GM23338 (cell line): Measurements from ENCODE around the gene MLC1. TPM values are rescaled to one million over a fixed set of nuclear protein-coding genes. Genes with fewer than 3 reads are reported as not detected.

ENCODE experiments used
- ATAC-seq: fragments of 200-7000 bp; cut with Tn5 transposase; 3 replicates; pipeline ENCODE4 v1.9.1; 2020
- DNase-seq: peaks from one replicate; pipeline ENCODE4 v3.0.0-alpha.2; 2015; ENCODE audit warnings: low spot score
- H2AFZ ChIP-seq: fragments of 200-600 bp; sonication (generic); 2 replicates; pipeline ENCODE4 v1.8.0; 2016; ENCODE audit warnings: antibody characterized with exemption, mild to moderate bottlenecking, moderate library complexity
- H3F3A ChIP-seq: fragments of 200-600 bp; sonication (generic); replicated peaks from 2 replicates; pipeline ENCODE4 v1.8.0; 2017; ENCODE audit warnings: antibody characterized with exemption, mixed run types, low read depth
- H3K27ac ChIP-seq: fragments of 200-600 bp; sonication (generic); 2 replicates; pipeline ENCODE4 v1.6.1; 2016; ENCODE audit warnings: low read depth
- H3K27me3 ChIP-seq: fragments of 200-600 bp; sonication (generic); 2 replicates; pipeline ENCODE4 v1.8.0; 2016; ENCODE audit warnings: mild to moderate bottlenecking, mixed run types, moderate library complexity; ENCODE audit not compliant: insufficient read depth
- H3K36me3 ChIP-seq: fragments of 200-600 bp; sonication (generic); 2 replicates; pipeline ENCODE4 v1.8.0; 2016; ENCODE audit warnings: mild to moderate bottlenecking; ENCODE audit not compliant: insufficient read depth
- H3K4me1 ChIP-seq: fragments of 200-600 bp; sonication (generic); 2 replicates; pipeline ENCODE4 v1.8.0; 2016; ENCODE audit warnings: mild to moderate bottlenecking, moderate library complexity; ENCODE audit not compliant: insufficient read depth
- H3K4me2 ChIP-seq: fragments of 200-600 bp; sonication (generic); 2 replicates; pipeline ENCODE4 v1.7.1; 2017; ENCODE audit warnings: mixed run types
- H3K4me3 ChIP-seq: fragments of 200-600 bp; sonication (generic); 2 replicates; pipeline ENCODE4 v1.6.1; 2016; ENCODE audit warnings: mixed run types
- H3K79me2 ChIP-seq: fragments of 200-600 bp; sonication (generic); replicated peaks from 2 replicates; pipeline ENCODE4 v1.8.0; 2017; ENCODE audit warnings: mild to moderate bottlenecking; ENCODE audit not compliant: insufficient read depth
- H3K9me2 ChIP-seq: fragments of 200-600 bp; sonication (generic); 2 replicates; pipeline ENCODE4 v1.8.0; 2017; ENCODE audit not compliant: insufficient read depth
- H4K20me1 ChIP-seq: fragments of 200-600 bp; sonication (generic); replicated peaks from 2 replicates; pipeline ENCODE4 v1.8.0; 2017; ENCODE audit warnings: mild to moderate bottlenecking; ENCODE audit not compliant: insufficient read depth
- H3K27ac Mint-ChIP-seq: 2 replicates; pipeline ENCODE4 v1.8.0; 2020; ENCODE audit warnings: inconsistent platforms, mild to moderate bottlenecking, moderate library complexity, mixed read lengths
- H3K27me3 Mint-ChIP-seq: 3 replicates; pipeline ENCODE4 v1.8.0; 2022; ENCODE audit warnings: low read depth, mild to moderate bottlenecking, moderate library complexity, mixed read lengths, inconsistent platforms; ENCODE audit not compliant: insufficient read depth, poor library complexity
- H3K36me3 Mint-ChIP-seq: 3 replicates; pipeline ENCODE4 v1.8.0; 2021; ENCODE audit warnings: low read depth, mild to moderate bottlenecking, inconsistent platforms, moderate library complexity, mixed read lengths
- H3K4me1 Mint-ChIP-seq: 3 replicates; pipeline ENCODE4 v1.8.0; 2020; ENCODE audit warnings: mild to moderate bottlenecking, inconsistent platforms, mixed read lengths
- H3K4me3 Mint-ChIP-seq: 3 replicates; pipeline ENCODE4 v1.8.0; 2021; ENCODE audit warnings: moderate library complexity, mild to moderate bottlenecking, inconsistent platforms, mixed read lengths
- H3K9me3 Mint-ChIP-seq: 3 replicates; pipeline ENCODE4 v1.8.0; 2020; ENCODE audit warnings: moderate library complexity, mild to moderate bottlenecking, inconsistent platforms, mixed read lengths
- EZH2 ChIP-seq: fragments of 200-600 bp; sonication (generic); IDR thresholded peaks from one replicate; pipeline ENCODE4 v1.8.0; 2017; ENCODE audit warnings: antibody characterized with exemption, mild to moderate bottlenecking, low read depth; ENCODE audit not compliant: unreplicated experiment
- EZH2phosphoT487 ChIP-seq: fragments of 200-600 bp; sonication (generic); IDR thresholded peaks from one replicate; pipeline ENCODE4 v1.8.1; 2018; ENCODE audit warnings: antibody characterized with exemption; ENCODE audit not compliant: unreplicated experiment
- JUNB ChIP-seq: IDR thresholded peaks from one replicate; pipeline ENCODE4 v1.6.1; 2016; ENCODE audit warnings: antibody characterized with exemption; ENCODE audit not compliant: unreplicated experiment
- NANOG ChIP-seq: IDR thresholded peaks from 2 replicates; pipeline ENCODE4 v1.6.1; 2016; ENCODE audit warnings: antibody characterized with exemption, borderline replicate concordance
- POLR2AphosphoS5 ChIP-seq: IDR thresholded peaks from 2 replicates; pipeline ENCODE4 v1.6.1; 2016; ENCODE audit warnings: antibody characterized with exemption, low read depth
- STAT1 ChIP-seq: IDR thresholded peaks from one replicate; pipeline ENCODE4 v1.6.1; 2016; ENCODE audit warnings: antibody characterized with exemption; ENCODE audit not compliant: unreplicated experiment
- ZNF331 ChIP-seq: fragments of 250-450 bp; sonication (Bioruptor Pico); IDR thresholded peaks from 2 replicates; pipeline ENCODE4 v1.5.0; 2020; ENCODE audit warnings: low read depth, mild to moderate bottlenecking, moderate library complexity
- polyA plus RNA-seq: library from polyadenylated mRNA; unstranded; fragments of >200 nt; fragmentation: Nextera tagmentation; extraction: Ambion mirVana; gene quantifications from 2 replicates; pipeline ENCODE4 v1.2.1, GENCODE V29; 2016
- total RNA-seq: library from RNA; depleted of rRNA; stranded (reverse); fragments of >200 nt; shearing (Covaris generic); gene quantifications from 2 replicates; pipeline ENCODE4 v1.2.3, GENCODE V29; 2014
- TF ChIP-seq, protein P1 (sequence below): fragments of 250-450 bp; sonication (Bioruptor Pico); IDR thresholded peaks from 2 replicates; pipeline ENCODE4 v1.5.0; 2020; ENCODE audit warnings: mild to moderate bottlenecking, moderate library complexity
- TF ChIP-seq, protein P2 (sequence below): IDR thresholded peaks from 2 replicates; pipeline ENCODE4 v1.6.1; 2016; ENCODE audit warnings: antibody characterized with exemption

The MLC1 gene
- total and polyA plus RNA-seq, 2 experiments from 2014 or later = not detected

DNA sequence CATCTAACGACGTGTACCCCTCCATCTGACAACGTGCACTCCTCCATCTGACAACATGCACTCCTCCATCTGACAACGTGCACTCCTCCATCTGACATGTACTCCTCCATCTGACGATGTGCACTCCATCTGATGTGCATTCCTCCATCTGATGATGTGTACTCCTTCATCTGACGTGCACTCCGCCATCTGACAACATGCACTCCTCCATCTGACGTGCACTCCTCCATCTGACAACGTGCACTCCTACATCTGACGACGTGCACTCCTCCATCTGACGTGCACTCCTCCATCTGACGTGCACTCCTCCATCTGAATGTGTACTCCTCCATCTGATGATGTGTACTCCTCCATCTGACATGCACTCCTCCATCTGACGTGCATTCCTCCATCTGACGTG is 64.6 kb downstream of the MLC1 start:
- Mint-ChIP-seq H3K4me3 (no peak overlapping the region), H3K27ac (no peak overlapping the region), H3K9me3 (no peaks in the 10 kb centered on the region), H3K36me3 (no peaks in the 10 kb centered on the region), H3K4me1 (no peaks in the 10 kb centered on the region), H3K27me3 (peaks cover 5% of the 10 kb centered on the region)
- Histone ChIP-seq H3K4me2 (no peak overlapping the region), H4K20me1 (no peaks in the 10 kb centered on the region), H3F3A (no peaks in the 10 kb centered on the region), H3K9me2 (no peaks in the 10 kb centered on the region), H3K27me3 (peaks cover 19% of the 10 kb centered on the region), H3K36me3 (no peaks in the 10 kb centered on the region), H3K4me1 (no peaks in the 10 kb centered on the region), H3K79me2 (no peaks in the 10 kb centered on the region), H3K27ac (no peak overlapping the region), H2AFZ (no peak overlapping the region), H3K4me3 (no peak overlapping the region)
- ATAC-seq = no peak
- DNase-seq = no peak
- TF ChIP-seq STAT1 (no peak), EZH2phosphoT487 (no peak)

DNA sequence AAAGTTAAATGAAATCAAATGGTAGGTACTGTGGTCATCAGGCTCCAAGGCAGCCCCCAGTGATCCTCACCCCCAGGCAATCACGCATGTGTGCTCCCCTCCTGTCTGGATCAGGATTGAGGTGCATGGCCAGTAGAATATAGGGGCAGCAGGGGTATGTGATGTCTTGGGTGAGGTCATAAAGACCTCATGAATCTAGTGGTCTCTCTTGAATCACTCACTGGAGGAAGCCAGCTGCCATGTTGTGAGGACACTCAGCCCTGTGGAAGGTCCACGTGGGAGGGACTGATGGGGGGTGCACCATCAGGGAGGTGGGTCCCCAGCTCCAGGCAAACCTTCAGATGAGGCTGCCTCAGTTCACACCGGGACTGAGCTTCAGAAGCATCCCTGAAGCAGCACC is 65.9 kb downstream of the MLC1 start:
- Mint-ChIP-seq H3K27ac (no peak overlapping the region), H3K27me3 (peaks cover 12% of the 10 kb centered on the region), H3K36me3 (no peaks in the 10 kb centered on the region), H3K9me3 (no peaks in the 10 kb centered on the region), H3K4me1 (no peaks in the 10 kb centered on the region), H3K4me3 (no peak overlapping the region)
- no peak for TF ChIP-seq EZH2
- TF ChIP-seq, protein P1, sequence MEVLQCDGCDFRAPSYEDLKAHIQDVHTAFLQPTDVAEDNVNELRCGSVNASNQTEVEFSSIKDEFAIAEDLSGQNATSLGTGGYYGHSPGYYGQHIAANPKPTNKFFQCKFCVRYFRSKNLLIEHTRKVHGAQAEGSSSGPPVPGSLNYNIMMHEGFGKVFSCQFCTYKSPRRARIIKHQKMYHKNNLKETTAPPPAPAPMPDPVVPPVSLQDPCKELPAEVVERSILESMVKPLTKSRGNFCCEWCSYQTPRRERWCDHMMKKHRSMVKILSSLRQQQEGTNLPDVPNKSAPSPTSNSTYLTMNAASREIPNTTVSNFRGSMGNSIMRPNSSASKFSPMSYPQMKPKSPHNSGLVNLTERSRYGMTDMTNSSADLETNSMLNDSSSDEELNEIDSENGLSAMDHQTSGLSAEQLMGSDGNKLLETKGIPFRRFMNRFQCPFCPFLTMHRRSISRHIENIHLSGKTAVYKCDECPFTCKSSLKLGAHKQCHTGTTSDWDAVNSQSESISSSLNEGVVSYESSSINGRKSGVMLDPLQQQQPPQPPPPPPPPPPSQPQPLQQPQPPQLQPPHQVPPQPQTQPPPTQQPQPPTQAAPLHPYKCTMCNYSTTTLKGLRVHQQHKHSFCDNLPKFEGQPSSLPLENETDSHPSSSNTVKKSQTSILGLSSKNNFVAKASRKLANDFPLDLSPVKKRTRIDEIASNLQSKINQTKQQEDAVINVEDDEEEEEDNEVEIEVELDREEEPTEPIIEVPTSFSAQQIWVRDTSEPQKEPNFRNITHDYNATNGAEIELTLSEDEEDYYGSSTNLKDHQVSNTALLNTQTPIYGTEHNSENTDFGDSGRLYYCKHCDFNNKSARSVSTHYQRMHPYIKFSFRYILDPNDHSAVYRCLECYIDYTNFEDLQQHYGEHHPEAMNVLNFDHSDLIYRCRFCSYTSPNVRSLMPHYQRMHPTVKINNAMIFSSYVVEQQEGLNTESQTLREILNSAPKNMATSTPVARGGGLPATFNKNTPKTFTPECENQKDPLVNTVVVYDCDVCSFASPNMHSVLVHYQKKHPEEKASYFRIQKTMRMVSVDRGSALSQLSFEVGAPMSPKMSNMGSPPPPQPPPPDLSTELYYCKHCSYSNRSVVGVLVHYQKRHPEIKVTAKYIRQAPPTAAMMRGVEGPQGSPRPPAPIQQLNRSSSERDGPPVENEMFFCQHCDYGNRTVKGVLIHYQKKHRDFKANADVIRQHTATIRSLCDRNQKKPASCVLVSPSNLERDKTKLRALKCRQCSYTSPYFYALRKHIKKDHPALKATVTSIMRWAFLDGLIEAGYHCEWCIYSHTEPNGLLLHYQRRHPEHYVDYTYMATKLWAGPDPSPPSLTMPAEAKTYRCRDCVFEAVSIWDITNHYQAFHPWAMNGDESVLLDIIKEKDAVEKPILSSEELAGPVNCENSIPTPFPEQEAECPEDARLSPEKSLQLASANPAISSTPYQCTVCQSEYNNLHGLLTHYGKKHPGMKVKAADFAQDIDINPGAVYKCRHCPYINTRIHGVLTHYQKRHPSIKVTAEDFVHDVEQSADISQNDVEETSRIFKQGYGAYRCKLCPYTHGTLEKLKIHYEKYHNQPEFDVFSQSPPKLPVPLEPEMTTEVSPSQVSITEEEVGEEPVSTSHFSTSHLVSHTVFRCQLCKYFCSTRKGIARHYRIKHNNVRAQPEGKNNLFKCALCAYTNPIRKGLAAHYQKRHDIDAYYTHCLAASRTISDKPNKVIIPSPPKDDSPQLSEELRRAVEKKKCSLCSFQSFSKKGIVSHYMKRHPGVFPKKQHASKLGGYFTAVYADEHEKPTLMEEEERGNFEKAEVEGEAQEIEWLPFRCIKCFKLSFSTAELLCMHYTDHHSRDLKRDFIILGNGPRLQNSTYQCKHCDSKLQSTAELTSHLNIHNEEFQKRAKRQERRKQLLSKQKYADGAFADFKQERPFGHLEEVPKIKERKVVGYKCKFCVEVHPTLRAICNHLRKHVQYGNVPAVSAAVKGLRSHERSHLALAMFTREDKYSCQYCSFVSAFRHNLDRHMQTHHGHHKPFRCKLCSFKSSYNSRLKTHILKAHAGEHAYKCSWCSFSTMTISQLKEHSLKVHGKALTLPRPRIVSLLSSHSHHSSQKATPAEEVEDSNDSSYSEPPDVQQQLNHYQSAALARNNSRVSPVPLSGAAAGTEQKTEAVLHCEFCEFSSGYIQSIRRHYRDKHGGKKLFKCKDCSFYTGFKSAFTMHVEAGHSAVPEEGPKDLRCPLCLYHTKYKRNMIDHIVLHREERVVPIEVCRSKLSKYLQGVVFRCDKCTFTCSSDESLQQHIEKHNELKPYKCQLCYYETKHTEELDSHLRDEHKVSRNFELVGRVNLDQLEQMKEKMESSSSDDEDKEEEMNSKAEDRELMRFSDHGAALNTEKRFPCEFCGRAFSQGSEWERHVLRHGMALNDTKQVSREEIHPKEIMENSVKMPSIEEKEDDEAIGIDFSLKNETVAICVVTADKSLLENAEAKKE (CRISPR knock-in tag) = no peak
- TF ChIP-seq EZH2phosphoT487 = no peak
- no peak for TF ChIP-seq ZNF331 (CRISPR knock-in tag)
- TF ChIP-seq, protein P2, sequence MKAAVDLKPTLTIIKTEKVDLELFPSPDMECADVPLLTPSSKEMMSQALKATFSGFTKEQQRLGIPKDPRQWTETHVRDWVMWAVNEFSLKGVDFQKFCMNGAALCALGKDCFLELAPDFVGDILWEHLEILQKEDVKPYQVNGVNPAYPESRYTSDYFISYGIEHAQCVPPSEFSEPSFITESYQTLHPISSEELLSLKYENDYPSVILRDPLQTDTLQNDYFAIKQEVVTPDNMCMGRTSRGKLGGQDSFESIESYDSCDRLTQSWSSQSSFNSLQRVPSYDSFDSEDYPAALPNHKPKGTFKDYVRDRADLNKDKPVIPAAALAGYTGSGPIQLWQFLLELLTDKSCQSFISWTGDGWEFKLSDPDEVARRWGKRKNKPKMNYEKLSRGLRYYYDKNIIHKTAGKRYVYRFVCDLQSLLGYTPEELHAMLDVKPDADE = no peak
- TF ChIP-seq NANOG = no peak
- no peak for TF ChIP-seq JUNB
- TF ChIP-seq POLR2AphosphoS5 = no peak
- Histone ChIP-seq H3K79me2 (no peaks in the 10 kb centered on the region), H3K4me1 (no peaks in the 10 kb centered on the region), H3K36me3 (no peaks in the 10 kb centered on the region), H3K4me3 (no peak overlapping the region), H3K27me3 (peaks cover 28% of the 10 kb centered on the region), H3K4me2 (no peak overlapping the region), H2AFZ (no peak overlapping the region), H4K20me1 (no peaks in the 10 kb centered on the region), H3K9me2 (no peaks in the 10 kb centered on the region), H3F3A (no peaks in the 10 kb centered on the region), H3K27ac (no peak overlapping the region)
- ATAC-seq = no peak
- DNase-seq = no peak
